Right ventricle myocardium superior (tissue), 1 donor: ENCODE measurements around the gene DPYSL3. TPM values are rescaled to one million over a fixed set of nuclear protein-coding genes. Genes with fewer than 3 reads are reported as not detected.

Source experiments
- ATAC-seq: fragments of 200-7000 bp; cut with Tn5 transposase; one replicate; pipeline ENCODE4 v1.9.1; 2020; ENCODE audit warnings: mild to moderate bottlenecking; ENCODE audit not compliant: poor library complexity
- DNase-seq: peaks from one replicate; pipeline ENCODE4 v3.0.0-alpha.2; 2020
- intact Hi-C: fragments of 100-400 bp; cut with DNase I; formaldehyde crosslinking; loops from one replicate; pipeline ENCODE4 v1.11.2; 2022
- total RNA-seq: library from RNA; stranded (reverse); fragmentation: NEBNext Ultra II Directional; extraction: Animal tissue kit (Norgen Biotek cat#: 25700); gene quantifications from one replicate; pipeline ENCODE4 v1.2.1, GENCODE V29; 2021
- donor health status: DM: no; HTN: yes; CAD: no; lungs with severe emphysema.

Gene DPYSL3
- total RNA-seq, 1 donor from 2014 or later: 20.5 TPM

DNA sequence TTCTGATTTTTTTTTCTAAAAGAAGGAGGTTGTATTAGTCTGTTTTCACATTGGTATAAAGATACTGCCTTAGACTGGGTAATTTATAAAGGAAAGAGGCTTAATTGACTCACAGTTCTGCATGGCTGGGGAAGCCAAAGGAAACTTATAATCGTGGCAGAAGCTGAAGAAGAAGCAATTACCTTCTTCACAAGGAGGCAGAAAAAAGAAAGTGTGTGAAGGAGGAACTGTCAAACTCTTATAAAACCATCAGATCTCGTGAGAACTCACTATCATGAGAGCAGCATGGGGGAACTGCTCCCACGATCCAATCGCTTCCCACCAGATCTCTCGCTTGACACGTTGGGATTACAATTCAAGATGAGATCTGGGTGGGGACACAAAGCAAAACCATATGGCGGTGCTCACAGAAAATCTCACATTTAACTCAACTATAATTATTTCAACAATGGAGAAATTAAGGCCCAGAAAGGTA, 27.1 kb downstream of the DPYSL3 start:
- intact Hi-C loops: no loop called here
- ATAC-seq: no peak

GRCh38 chr5:147481874-147482705, 27.8 kb downstream of the DPYSL3 start:
- ATAC-seq: peak; percentile 44
- intact Hi-C loops: no loop called here
- no peak for DNase-seq

More for the DNA sequence above, 27.1 kb downstream of the DPYSL3 start:
- DNase-seq: no peak

- DNase-seq (no peak), ATAC-seq (no peak)
- intact Hi-C loops: no loop called here
Measured at GRCh38 chr5:147481376-147481775, 28.5 kb downstream of the DPYSL3 start.

DNA sequence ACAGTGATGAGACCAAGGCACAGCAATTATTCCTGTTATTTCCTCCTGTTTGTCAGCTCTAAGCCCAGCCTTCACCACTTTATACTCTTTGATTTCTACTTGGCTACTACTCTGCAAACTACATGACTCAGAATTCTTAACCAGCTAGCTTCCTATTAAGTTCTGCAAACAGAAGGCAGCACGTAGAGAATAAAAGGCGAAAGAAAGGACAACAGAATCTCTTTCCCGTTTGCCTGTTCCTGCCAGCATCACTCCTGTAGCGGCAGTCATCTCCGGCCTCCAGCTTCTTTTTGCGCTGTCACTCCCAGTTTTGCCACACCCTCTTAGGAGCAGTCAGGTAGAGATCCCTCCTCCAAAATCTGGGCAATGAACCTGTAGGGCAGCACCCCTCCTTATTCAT, 29.9 kb downstream of the DPYSL3 start:
- DNase-seq (no peak), ATAC-seq (no peak)
- intact Hi-C loops: no loop called here

- intact Hi-C loops: no loop called here
- ATAC-seq: no peak
- DNase-seq: no peak
Measured at GRCh38 chr5:147479444-147479843, 30.4 kb downstream of the DPYSL3 start.

DNA sequence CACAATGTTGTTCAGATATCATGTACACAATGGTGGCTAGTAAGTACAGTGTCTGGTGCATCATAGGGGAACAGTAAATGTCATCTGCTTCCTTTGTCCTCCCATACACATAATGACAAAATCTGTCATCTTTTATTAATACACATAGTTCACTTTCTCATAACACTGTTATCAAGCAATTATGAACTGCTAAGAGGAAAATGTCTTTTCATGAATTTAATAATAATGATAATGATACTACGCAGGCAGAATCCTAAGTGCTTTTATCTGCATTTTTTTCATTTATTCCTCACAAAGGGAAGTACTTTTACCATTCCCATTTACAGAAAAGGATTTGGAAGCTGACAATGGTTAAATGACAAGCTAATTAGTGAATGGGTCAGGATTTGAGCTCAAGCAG, 35.7 kb downstream of the DPYSL3 start:
- ATAC-seq: no peak
- intact Hi-C loops: no loop called here
- DNase-seq: no peak

DNA sequence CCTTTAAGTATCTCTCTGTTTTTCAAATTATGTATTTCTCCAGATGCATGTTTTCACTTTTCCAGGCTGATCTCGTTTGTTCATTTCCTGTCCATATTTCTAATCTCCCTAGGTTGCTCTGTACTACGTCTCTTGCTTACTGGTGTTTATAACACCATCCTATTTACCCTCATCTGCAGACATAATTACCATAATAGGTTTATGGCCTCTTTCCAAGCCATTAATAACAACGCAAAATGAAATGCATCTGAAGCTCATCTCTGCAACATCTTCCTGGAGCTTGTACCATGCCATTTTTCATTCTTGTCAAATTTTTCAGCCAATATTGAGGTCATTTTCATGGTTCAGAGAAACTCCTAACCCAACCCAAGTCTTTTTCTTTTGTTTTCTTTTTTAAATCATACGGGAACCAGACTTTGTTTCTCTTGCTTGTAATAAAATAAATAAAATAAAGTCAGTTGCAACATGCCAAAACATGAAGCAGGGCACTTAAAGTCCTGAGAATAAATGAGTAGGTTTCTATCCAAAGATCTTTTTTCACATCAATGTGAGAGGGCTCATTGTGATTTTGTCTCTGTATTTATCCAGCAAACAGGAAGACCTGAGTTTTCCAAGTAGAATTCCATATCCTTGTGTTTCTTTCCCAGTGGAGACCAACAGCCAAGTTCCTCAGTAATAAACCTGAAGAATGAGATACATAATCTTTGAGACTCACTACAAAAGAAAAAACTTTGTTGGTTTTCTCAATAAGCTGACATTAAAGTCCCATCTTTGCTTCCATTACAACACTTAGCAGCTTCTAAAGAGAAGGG, 37.0 kb downstream of the DPYSL3 start:
- ATAC-seq (no peak), DNase-seq (no peak)
- intact Hi-C loops: no loop called here

GRCh38 chr5:147467973-147468508, 41.8 kb downstream of the DPYSL3 start:
- ATAC-seq (no peak), DNase-seq (no peak)
- intact Hi-C loops: no loop called here

GRCh38 chr5:147466360-147466980, 43.4 kb downstream of the DPYSL3 start:
- ATAC-seq: peak; percentile 55
- DNase-seq: no peak
- intact Hi-C loops: no loop called here

- ATAC-seq (no peak), DNase-seq (no peak)
- intact Hi-C loops: no loop called here
Measured at GRCh38 chr5:147465747-147466146, 44.1 kb downstream of the DPYSL3 start.

DNA sequence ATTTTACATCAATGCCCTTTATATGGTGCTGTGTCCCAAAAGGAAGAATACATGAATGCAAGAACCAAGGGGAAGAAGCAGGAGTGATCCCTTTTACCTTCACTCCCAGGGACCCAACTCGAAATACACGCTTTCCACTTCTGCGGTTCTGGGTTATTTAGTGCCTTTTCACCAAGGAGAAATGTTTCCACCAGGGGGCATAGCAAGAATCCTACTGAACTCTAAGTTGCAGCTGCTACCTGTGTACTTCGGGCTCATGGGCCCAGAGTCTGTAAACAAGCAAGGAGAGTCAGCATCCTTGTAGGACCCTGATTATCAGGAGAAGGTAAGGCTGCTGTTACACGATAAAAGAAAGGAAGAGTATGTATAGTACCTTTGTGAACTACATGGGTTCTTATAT, 45.7 kb downstream of the DPYSL3 start:
- ATAC-seq (no peak), DNase-seq (no peak)
- intact Hi-C loops: no loop called here

GRCh38 chr5:147461915-147462314, 48.0 kb downstream of the DPYSL3 start:
- intact Hi-C loops: no loop called here
- ATAC-seq (no peak), DNase-seq (no peak)

GRCh38 chr5:147460380-147460779, 49.5 kb downstream of the DPYSL3 start:
- no peak for DNase-seq
- ATAC-seq: no peak
- intact Hi-C loops: no loop called here

DNA sequence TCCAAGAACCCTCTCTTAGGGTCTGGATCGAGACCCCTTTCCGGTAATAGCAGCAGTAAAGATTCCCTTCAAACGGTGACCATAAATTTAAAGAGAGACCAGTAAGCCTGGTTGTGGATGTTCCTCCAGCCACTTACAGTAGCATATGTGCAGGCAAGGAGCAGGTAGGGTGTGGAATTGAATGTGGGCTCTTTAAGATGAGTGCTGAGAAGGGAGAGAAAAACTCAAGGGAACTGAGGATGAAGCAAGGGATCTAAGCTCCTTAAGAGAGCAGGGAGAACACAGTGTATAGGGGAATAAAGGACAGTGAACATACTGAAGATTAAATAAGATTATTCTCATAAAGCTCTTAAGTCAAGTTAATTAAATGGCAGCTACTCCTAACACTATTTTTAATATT, 51.3 kb downstream of the DPYSL3 start:
- ATAC-seq (no peak), DNase-seq (no peak)
- intact Hi-C loops: loop anchor here (5.0 kb wide), 1 partner anchor 99 kb away; no protein-coding TSS in a partner anchor

DNA sequence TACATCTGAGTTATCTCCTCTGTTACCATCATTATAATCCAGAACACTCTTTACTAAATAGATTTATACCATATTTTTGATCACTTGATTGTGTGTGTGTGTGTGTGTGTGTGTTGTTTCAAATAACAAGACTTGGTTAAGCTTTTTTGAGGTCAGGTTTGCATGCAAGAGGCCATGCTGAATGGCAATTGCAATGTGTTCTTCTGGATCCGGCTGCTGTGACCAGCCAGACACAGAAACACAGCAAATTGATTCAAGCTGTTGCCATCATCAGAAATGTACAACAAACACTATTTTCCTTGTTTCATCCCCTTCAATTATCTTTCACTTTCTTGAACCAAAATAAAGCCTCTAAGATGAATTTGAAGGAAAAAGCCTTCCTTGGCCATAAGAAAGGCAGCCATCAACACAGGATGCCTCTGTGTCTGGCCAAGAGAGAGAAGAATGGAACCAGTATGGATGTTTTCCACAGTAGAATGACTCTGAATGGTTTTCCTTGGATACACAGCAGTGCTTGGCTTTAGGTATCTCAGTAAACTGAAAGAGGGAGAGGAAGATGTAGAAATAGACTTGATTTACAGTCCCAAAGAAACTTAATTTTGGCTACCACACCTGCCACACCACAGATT, 53.9 kb downstream of the DPYSL3 start:
- intact Hi-C loops: loop anchor here (5.0 kb wide), 1 partner anchor 101 kb away; no protein-coding TSS in a partner anchor
- DNase-seq: no peak
- ATAC-seq: no peak

GRCh38 chr5:147454996-147455677, 54.7 kb downstream of the DPYSL3 start:
- ATAC-seq (peak; percentile 48), DNase-seq (no peak)
- intact Hi-C loops: loop anchor here (5.0 kb wide), 2 partner anchors 102 to 122 kb away; no protein-coding TSS in a partner anchor

GRCh38 chr5:147453875-147454814, 55.7 kb downstream of the DPYSL3 start:
- DNase-seq (peak; percentile 92), ATAC-seq (peak; percentile 93)
- intact Hi-C loops: loop anchor here (5.0 kb wide), 1 partner anchor 123 kb away; no protein-coding TSS in a partner anchor
